ENCODE data around the gene LLGL2.

DNA sequence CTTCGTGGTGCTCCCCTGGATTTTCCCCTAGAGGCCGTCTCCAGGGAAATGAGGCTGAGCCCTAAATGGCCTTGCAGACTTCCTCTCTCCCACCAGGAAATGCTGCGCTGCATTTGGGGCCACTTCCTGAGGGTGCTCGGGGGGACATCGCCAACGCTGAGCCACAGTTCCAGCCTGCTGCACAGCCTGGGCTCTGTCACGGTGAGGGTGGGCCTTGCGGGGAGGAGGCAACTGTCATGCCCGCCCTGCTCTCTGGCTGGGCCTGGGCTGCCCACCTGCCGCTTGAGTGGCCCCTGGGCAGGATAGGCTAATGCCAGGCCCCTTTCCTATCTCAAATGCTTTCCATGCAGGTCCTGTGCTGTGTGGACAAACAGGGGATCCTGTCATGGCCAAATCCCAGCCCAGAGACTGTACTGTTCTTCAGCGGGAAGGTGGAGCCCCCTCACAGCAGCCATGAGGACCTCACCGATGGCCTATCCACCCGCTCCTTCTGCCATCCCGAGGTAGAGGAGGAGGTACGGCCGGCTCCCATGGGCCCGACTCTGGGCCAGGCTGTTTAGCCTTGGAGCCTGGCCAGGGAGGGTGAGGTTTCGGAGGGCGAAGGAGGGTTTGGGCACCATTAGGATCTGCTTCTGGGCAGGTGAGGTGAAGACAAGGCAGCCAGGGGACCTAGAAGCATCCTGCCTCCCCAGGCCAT lies 34.4 kb upstream of the LLGL2 start:
- TF ChIP-seq, protein P1, sequence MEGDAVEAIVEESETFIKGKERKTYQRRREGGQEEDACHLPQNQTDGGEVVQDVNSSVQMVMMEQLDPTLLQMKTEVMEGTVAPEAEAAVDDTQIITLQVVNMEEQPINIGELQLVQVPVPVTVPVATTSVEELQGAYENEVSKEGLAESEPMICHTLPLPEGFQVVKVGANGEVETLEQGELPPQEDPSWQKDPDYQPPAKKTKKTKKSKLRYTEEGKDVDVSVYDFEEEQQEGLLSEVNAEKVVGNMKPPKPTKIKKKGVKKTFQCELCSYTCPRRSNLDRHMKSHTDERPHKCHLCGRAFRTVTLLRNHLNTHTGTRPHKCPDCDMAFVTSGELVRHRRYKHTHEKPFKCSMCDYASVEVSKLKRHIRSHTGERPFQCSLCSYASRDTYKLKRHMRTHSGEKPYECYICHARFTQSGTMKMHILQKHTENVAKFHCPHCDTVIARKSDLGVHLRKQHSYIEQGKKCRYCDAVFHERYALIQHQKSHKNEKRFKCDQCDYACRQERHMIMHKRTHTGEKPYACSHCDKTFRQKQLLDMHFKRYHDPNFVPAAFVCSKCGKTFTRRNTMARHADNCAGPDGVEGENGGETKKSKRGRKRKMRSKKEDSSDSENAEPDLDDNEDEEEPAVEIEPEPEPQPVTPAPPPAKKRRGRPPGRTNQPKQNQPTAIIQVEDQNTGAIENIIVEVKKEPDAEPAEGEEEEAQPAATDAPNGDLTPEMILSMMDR (optimal IDR thresholded peaks at IDR 0.05 in 1 of 3, IDR thresholded peaks at IDR 0.05 in 1 of 3, conservative IDR thresholded peaks at IDR 0.05 in 1 of 3; ENCODE audit: extremely low read depth in 1 of 3, insufficient read depth in 2 of 3, low read length in 3 of 3): no peak
- TF ChIP-seq EZH2 (IDR thresholded peaks at IDR 0.05; ENCODE audit: low read length): no peak

Measured in keratinocyte (primary cell).